SU-DHL-6 (cell line): ENCODE data around the gene SRP68.

Source experiments
- H2AFZ ChIP-seq: fragments of 200-600 bp; sonication (generic); 2 replicates; pipeline ENCODE4 v1.6.1; 2014; ENCODE audit warnings: low read depth, mild to moderate bottlenecking, moderate library complexity, mixed read lengths, antibody characterized with exemption, low read length; ENCODE audit not compliant: severe bottlenecking
- H3F3A ChIP-seq: fragments of 200-600 bp; shearing (Covaris generic); 2 replicates; pipeline ENCODE4 v1.6.0; 2016; ENCODE audit warnings: antibody characterized with exemption, mild to moderate bottlenecking; ENCODE audit not compliant: insufficient read depth
- H3K27ac ChIP-seq: fragments of 200-600 bp; sonication (generic); 2 replicates; pipeline ENCODE4 v1.5.1; 2016; ENCODE audit warnings: low read depth, mild to moderate bottlenecking, low read length, moderate library complexity, mixed read lengths
- H3K27me3 ChIP-seq: fragments of 200-600 bp; sonication (generic), shearing (Covaris generic); 2 replicates; pipeline ENCODE4 v1.6.0; 2014; ENCODE audit warnings: mild to moderate bottlenecking, low read length
- H3K36me3 ChIP-seq: fragments of 200-600 bp; sonication (generic); 2 replicates; pipeline ENCODE4 v1.6.1; 2014; ENCODE audit warnings: mild to moderate bottlenecking, low read length, mixed read lengths
- H3K4me2 ChIP-seq: fragments of 300-600, 200-600 bp; shearing (Covaris generic), sonication (generic); 2 replicates; pipeline ENCODE4 v1.6.0; 2014; ENCODE audit warnings: low read length, low read depth, mild to moderate bottlenecking; ENCODE audit not compliant: poor library complexity, severe bottlenecking
- H3K4me3 ChIP-seq: fragments of 200-600 bp; sonication (generic); 2 replicates; pipeline ENCODE4 v1.5.1; 2014; ENCODE audit warnings: antibody characterized with exemption, low read length, mild to moderate bottlenecking, mixed read lengths; ENCODE audit not compliant: insufficient read depth, poor library complexity, severe bottlenecking
- H3K79me2 ChIP-seq: fragments of 200-600 bp; sonication (generic); 2 replicates; pipeline ENCODE4 v1.6.1; 2014; ENCODE audit warnings: mild to moderate bottlenecking, low read length, moderate library complexity; ENCODE audit not compliant: insufficient read depth
- H3K9ac ChIP-seq: fragments of 200-600 bp; sonication (generic); 2 replicates; pipeline ENCODE4 v1.7.0; 2014; ENCODE audit warnings: mild to moderate bottlenecking, low read length
- H3K9me2 ChIP-seq: fragments of 200-600 bp; sonication (generic); replicated peaks from 2 replicates; pipeline ENCODE4 v1.6.1; 2014; ENCODE audit warnings: low read length; ENCODE audit not compliant: insufficient read depth
- H3K9me3 ChIP-seq: fragments of 200-600 bp; sonication (generic); 2 replicates; pipeline ENCODE4 v1.6.1; 2014; ENCODE audit warnings: low read length, mixed read lengths; ENCODE audit not compliant: insufficient read depth
- H4K20me1 ChIP-seq: fragments of 200-600 bp; sonication (generic); 2 replicates; pipeline ENCODE4 v1.6.1; 2014; ENCODE audit warnings: low read depth, mild to moderate bottlenecking, antibody characterized with exemption, low read length, moderate library complexity, mixed read lengths
- EZH2phosphoT487 ChIP-seq: fragments of 200-600 bp; sonication (generic), shearing (Covaris generic); conservative IDR thresholded peaks from 2 replicates; pipeline ENCODE4 v1.6.1; 2018; ENCODE audit warnings: mild to moderate bottlenecking, antibody characterized with exemption, low read length, moderate library complexity, mixed read lengths
- TF ChIP-seq, protein P1 (sequence below): fragments of 200-600 bp; sonication (generic); IDR thresholded peaks from one replicate; pipeline ENCODE4 v1.5.1; 2017; ENCODE audit warnings: antibody characterized with exemption, mild to moderate bottlenecking, low read length, moderate library complexity; ENCODE audit not compliant: insufficient read depth, poor library complexity, severe bottlenecking

SRP68 gene

DNA sequence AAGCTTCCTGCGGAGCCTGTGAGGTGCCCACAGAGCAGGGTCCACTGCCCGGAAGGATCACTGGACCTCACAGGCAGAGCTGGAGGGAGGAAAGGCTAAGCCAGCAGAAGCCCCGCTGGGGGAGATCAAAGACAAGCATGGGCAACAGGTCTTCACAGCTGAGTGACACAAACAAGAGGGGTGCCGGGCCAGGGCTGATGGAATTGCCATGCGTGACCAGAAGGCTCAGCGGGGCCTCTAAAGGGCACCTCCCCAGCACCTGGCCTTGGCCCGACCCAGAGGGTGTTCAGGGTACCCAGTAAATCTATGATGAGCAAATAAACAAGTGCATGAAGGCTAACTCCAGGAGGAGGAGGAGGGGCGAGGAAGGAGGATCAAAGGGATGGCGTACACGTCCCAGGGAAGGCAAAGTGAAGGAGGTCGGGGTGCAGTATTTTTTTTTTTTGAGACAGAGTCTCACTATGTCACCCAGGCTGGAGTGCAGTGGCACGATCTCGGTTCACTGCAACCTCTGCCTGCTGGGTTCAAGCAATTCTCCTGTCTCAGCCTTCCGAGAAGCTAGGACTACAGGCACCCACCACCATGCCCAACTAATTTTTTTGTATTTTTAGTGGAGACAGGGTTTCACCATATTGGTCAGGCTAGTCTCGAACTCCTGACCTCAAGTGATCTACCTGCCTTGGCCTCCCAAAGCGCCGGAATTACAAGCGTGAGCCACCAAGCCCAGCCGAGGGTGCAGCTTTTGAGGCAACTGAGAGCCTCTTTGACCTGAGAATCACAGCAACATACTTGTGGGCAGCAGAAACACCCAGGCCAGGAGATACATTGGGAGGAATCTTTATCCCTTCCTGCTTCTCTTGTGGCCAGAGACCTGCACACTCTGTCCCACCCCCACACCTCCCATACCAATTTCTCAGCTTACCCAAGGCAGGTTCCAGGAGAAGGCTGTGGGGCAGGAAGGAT lies 47.4 kb upstream of the SRP68 start:
- no peak for TF ChIP-seq EZH2phosphoT487
- TF ChIP-seq, protein P1, sequence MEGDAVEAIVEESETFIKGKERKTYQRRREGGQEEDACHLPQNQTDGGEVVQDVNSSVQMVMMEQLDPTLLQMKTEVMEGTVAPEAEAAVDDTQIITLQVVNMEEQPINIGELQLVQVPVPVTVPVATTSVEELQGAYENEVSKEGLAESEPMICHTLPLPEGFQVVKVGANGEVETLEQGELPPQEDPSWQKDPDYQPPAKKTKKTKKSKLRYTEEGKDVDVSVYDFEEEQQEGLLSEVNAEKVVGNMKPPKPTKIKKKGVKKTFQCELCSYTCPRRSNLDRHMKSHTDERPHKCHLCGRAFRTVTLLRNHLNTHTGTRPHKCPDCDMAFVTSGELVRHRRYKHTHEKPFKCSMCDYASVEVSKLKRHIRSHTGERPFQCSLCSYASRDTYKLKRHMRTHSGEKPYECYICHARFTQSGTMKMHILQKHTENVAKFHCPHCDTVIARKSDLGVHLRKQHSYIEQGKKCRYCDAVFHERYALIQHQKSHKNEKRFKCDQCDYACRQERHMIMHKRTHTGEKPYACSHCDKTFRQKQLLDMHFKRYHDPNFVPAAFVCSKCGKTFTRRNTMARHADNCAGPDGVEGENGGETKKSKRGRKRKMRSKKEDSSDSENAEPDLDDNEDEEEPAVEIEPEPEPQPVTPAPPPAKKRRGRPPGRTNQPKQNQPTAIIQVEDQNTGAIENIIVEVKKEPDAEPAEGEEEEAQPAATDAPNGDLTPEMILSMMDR: no peak
- H3K79me2 ChIP-seq: no peaks in the 10 kb centered on the region
- no peaks in the 10 kb centered on the region for H3K9me3 ChIP-seq
- no peaks in the 10 kb centered on the region for H3K36me3 ChIP-seq
- H3K9me2 ChIP-seq: no peaks in the 10 kb centered on the region
- no peak overlapping the region for H3K27ac ChIP-seq
- H4K20me1 ChIP-seq: no peaks in the 10 kb centered on the region
- H3K4me3 ChIP-seq: no peak overlapping the region
- no peaks in the 10 kb centered on the region for H3F3A ChIP-seq
- no peak overlapping the region for H3K9ac ChIP-seq
- H3K4me2 ChIP-seq: no peak overlapping the region
- H3K27me3 ChIP-seq: no peaks in the 10 kb centered on the region
- no peak overlapping the region for H2AFZ ChIP-seq

DNA sequence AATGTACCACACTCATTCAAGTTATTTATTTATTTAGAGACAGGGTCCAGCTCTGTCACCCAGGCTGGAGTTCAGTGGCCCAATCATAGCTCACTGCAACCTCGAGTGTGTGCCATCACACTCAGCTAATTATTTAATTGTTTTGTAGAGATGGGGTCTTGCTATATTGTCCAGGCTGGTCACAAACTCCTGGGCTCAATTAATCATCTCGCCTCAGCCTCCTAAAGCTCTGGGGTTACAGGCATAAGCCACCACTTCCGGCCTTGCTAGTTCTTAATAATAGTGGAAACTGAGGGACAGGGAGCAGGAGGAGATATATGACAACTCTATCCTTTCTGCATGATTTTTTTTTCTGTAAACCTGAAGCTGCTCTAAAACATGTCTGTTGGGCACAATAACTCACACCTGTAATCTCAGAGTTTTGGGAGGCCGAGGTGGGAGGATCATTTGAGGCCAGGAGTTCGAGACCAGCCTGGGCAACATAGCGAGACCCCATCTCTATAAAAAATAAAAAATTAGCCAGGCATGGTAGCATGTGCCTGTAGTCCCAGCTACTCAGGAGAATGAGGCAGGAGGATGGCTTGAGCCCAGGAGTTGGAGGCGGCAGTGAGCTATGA lies 42.9 kb upstream of the SRP68 start:
- no peaks in the 10 kb centered on the region for H3K27me3 ChIP-seq

DNA sequence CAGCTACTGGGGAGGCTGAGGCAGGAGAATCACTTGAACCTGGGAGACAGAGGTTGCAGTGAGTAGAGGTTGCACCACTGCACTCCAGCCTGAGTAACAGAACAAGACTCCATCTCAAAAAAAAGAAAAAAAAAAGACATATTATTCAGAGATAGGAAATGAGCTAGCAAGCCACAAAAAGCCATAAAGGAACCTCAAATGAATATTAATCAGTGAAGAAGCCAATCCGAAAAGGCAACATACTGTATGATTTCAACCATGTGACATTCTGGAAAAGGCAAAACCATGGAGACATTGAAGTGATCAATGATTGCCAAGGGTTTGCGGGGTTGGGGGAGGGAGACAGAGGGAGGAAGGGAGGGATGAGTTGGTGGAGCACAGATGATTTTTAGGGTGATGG lies 39.6 kb upstream of the SRP68 start:
- Histone ChIP-seq H3K9ac (no peak overlapping the region), H2AFZ (no peak overlapping the region), H3K9me3 (no peaks in the 10 kb centered on the region), H3K79me2 (no peaks in the 10 kb centered on the region), H3K27ac (no peak overlapping the region), H3K4me2 (no peak overlapping the region), H3K9me2 (no peaks in the 10 kb centered on the region), H4K20me1 (no peaks in the 10 kb centered on the region), H3K4me3 (no peak overlapping the region), H3K36me3 (no peaks in the 10 kb centered on the region), H3F3A (no peaks in the 10 kb centered on the region), H3K27me3 (no peaks in the 10 kb centered on the region)
- TF ChIP-seq EZH2phosphoT487: no peak
- TF ChIP-seq, protein P1: no peak

More for the DNA sequence above, 42.9 kb upstream of the SRP68 start:
- no peak for TF ChIP-seq EZH2phosphoT487
- TF ChIP-seq, protein P1: no peak
- Histone ChIP-seq H3K9me3 (no peaks in the 10 kb centered on the region), H3K9ac (no peak overlapping the region), H3K36me3 (no peaks in the 10 kb centered on the region), H4K20me1 (no peaks in the 10 kb centered on the region), H3K79me2 (no peaks in the 10 kb centered on the region), H3K4me3 (no peak overlapping the region), H2AFZ (no peak overlapping the region), H3K9me2 (no peaks in the 10 kb centered on the region), H3K27ac (no peak overlapping the region), H3F3A (no peaks in the 10 kb centered on the region), H3K4me2 (no peak overlapping the region)
